Endothelial cell of umbilical vein (primary cell): ENCODE data around the gene LARP7.

Experiments used
- POLR2A ChIP-seq: IDR thresholded peaks from 2 replicates; pipeline ENCODE4 v1.6.1; 2012; ENCODE audit warnings: low read depth, mild to moderate bottlenecking, control low read depth, low read length
- POLR2AphosphoS5 ChIP-seq: IDR thresholded peaks from 2 replicates; pipeline ENCODE4 v1.6.1; 2012; ENCODE audit warnings: low read depth, mild to moderate bottlenecking, control low read depth, low read length, moderate library complexity; ENCODE audit not compliant: insufficient read depth
- TF ChIP-seq, protein P1 (sequence below), 2 donors: IDR thresholded peaks; 1 replicate in 1 of 2; 2 replicates in 1 of 2; pipeline ENCODE4 v1.5.1; 2011; ENCODE audit warnings: low read length in 2 of 2, mild to moderate bottlenecking in 2 of 2, moderate library complexity in 2 of 2, control low read depth in 1 of 2, inconsistent platforms in 1 of 2, low read depth in 1 of 2; ENCODE audit not compliant: insufficient read depth in 1 of 2; ENCODE audit errors: extremely low read depth in 1 of 2

GRCh38 chr4:112664611-112665010, 27.7 kb downstream of the LARP7 start:
- TF ChIP-seq, protein P1, sequence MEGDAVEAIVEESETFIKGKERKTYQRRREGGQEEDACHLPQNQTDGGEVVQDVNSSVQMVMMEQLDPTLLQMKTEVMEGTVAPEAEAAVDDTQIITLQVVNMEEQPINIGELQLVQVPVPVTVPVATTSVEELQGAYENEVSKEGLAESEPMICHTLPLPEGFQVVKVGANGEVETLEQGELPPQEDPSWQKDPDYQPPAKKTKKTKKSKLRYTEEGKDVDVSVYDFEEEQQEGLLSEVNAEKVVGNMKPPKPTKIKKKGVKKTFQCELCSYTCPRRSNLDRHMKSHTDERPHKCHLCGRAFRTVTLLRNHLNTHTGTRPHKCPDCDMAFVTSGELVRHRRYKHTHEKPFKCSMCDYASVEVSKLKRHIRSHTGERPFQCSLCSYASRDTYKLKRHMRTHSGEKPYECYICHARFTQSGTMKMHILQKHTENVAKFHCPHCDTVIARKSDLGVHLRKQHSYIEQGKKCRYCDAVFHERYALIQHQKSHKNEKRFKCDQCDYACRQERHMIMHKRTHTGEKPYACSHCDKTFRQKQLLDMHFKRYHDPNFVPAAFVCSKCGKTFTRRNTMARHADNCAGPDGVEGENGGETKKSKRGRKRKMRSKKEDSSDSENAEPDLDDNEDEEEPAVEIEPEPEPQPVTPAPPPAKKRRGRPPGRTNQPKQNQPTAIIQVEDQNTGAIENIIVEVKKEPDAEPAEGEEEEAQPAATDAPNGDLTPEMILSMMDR (IDR thresholded peaks at IDR 0.05; ENCODE audit: extremely low read depth in 1 of 2, insufficient read depth in 1 of 2, low read depth in 1 of 2, low read length in 2 of 2) = no peak
- TF ChIP-seq POLR2AphosphoS5 (no peak), POLR2A (no peak)
